GM18909 (cell line): Measurements from ENCODE around the gene PSME2.
A peak's percentile ranks its signal among the peaks of the same experiment; 100 is the strongest.

Experiments
- ATAC-seq: cut with Tn5 transposase; IDR thresholded peaks from one replicate; pipeline ENCODE4 v1.9.1; 2021; ENCODE audit warnings: mild to moderate bottlenecking; ENCODE audit not compliant: unreplicated experiment, poor library complexity

The PSME2 gene

GRCh38 chr14:24098229-24098926, 48.0 kb downstream of the PSME2 start:
- ATAC-seq: no peak

GRCh38 chr14:24096545-24097181, 49.7 kb downstream of the PSME2 start:
- ATAC-seq: no peak

GRCh38 chr14:24095271-24096068, 50.9 kb downstream of the PSME2 start:
- ATAC-seq: peak; percentile 76

GRCh38 chr14:24094841-24095270, 51.6 kb downstream of the PSME2 start:
- no peak for ATAC-seq

- peak; percentile 62 for ATAC-seq
Measured at GRCh38 chr14:24093901-24094840, 52.2 kb downstream of the PSME2 start, which contains the start of gene PCK2. Gene PCK2 (plus strand): TSS chr14:24094311. CDS start chr14:24094406, 95 bp downstream.
